ENCODE measurements around the gene CPNE2. TPM values are rescaled to one million over a fixed set of nuclear protein-coding genes. Genes with fewer than 3 reads are reported as not detected.

CPNE2 gene
- polyA plus RNA-seq, 1 donor (not counting 4 experiments of a cell fraction or from before 2014, with no cell fraction given) = 26.5 TPM

- Histone ChIP-seq H3K27ac (ENCODE audit: control insufficient read depth, insufficient read depth, low read length) (no peak overlapping the region), H4K20me1 (ENCODE audit: control insufficient read depth, extremely low read depth, insufficient read depth, low read length) (no peaks in the 10 kb centered on the region), H3K9me1 (ENCODE audit: control insufficient read depth, extremely low read depth, insufficient read depth, low read length) (no peaks in the 10 kb centered on the region), H3K4me3 (ENCODE audit: control insufficient read depth in 2 of 3, extremely low read depth in 1 of 3, insufficient read depth in 2 of 3, low read depth in 1 of 3, low read length in 3 of 3) (no peak overlapping the region), H3K4me2 (ENCODE audit: control insufficient read depth, extremely low read depth, insufficient read depth, low read depth, low read length) (no peak overlapping the region), H3K4me1 (ENCODE audit: control insufficient read depth, extremely low read depth, insufficient read depth, low read length) (peaks cover 7% of the 10 kb centered on the region), H3K79me2 (ENCODE audit: control insufficient read depth, insufficient read depth, low read length) (no peaks in the 10 kb centered on the region), H2AFZ (ENCODE audit: control insufficient read depth, low read length) (no peak overlapping the region), H3K9ac (ENCODE audit: control insufficient read depth, extremely low read depth, insufficient read depth, low read length) (no peak overlapping the region), H3K9me3 (ENCODE audit: control insufficient read depth, low read depth, low read length) (no peaks in the 10 kb centered on the region), H3K27me3 (ENCODE audit: control insufficient read depth, extremely low read depth, insufficient read depth, low read length) (no peaks in the 10 kb centered on the region), H3K36me3 (ENCODE audit: control insufficient read depth in 2 of 2, extremely low read depth in 1 of 2, insufficient read depth in 2 of 2, low read length in 2 of 2) (no peaks in the 10 kb centered on the region)
- DNase-seq (ENCODE audit: low read depth, low spot score) (no peak), FAIRE-seq (no peak)
- TF ChIP-seq EZH2 (IDR thresholded peaks at IDR 0.05; ENCODE audit: low read length) (no peak), CTCF (optimal IDR thresholded peaks at IDR 0.05 in 1 of 3, IDR thresholded peaks at IDR 0.05 in 1 of 3, conservative IDR thresholded peaks at IDR 0.05 in 1 of 3; ENCODE audit: extremely low read depth in 1 of 3, insufficient read depth in 2 of 3, low read length in 3 of 3) (no peak)
- dilution Hi-C loops (cut with MboI; ENCODE audit: extremely low pct_ligation_motif_present, low sequenced_read_pairs) = no loop called here
Measured at GRCh38 chr16:57102888-57103851, 10.8 kb downstream of the CPNE2 start.

DNA sequence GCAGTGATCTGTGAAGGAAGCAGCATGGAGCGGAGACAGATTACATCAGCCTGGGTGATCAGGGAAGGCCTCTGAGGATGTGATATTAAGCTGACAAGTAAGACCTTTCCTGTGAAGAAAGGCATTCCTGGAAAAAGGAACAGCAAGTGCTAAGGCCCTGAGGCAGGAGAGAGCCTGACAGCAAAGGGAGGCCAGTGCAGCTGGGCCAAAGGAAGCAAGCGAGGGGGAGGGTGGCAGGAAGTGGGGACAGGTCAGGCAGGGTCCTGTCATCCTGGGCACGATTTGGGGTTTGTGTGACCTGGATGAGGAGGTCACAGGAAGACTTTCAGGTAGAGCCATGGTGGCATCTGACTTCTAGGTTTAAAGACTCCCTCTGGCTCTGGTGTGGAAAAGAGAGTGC lies 12.3 kb downstream of the CPNE2 start:
- Histone ChIP-seq H3K79me2 (ENCODE audit: control insufficient read depth, insufficient read depth, low read length) (no peaks in the 10 kb centered on the region), H3K4me1 (ENCODE audit: control insufficient read depth, extremely low read depth, insufficient read depth, low read length) (peaks cover 7% of the 10 kb centered on the region), H3K27ac (ENCODE audit: control insufficient read depth, insufficient read depth, low read length) (no peak overlapping the region), H3K9ac (ENCODE audit: control insufficient read depth, extremely low read depth, insufficient read depth, low read length) (no peak overlapping the region), H3K36me3 (ENCODE audit: control insufficient read depth in 2 of 2, extremely low read depth in 1 of 2, insufficient read depth in 2 of 2, low read length in 2 of 2) (no peaks in the 10 kb centered on the region), H3K4me3 (ENCODE audit: control insufficient read depth in 2 of 3, extremely low read depth in 1 of 3, insufficient read depth in 2 of 3, low read depth in 1 of 3, low read length in 3 of 3) (no peak overlapping the region), H4K20me1 (ENCODE audit: control insufficient read depth, extremely low read depth, insufficient read depth, low read length) (no peaks in the 10 kb centered on the region), H3K9me3 (ENCODE audit: control insufficient read depth, low read depth, low read length) (no peaks in the 10 kb centered on the region), H3K4me2 (ENCODE audit: control insufficient read depth, extremely low read depth, insufficient read depth, low read depth, low read length) (no peak overlapping the region), H3K27me3 (ENCODE audit: control insufficient read depth, extremely low read depth, insufficient read depth, low read length) (no peaks in the 10 kb centered on the region), H2AFZ (ENCODE audit: control insufficient read depth, low read length) (no peak overlapping the region), H3K9me1 (ENCODE audit: control insufficient read depth, extremely low read depth, insufficient read depth, low read length) (no peaks in the 10 kb centered on the region)
- TF ChIP-seq CTCF (optimal IDR thresholded peaks at IDR 0.05 in 1 of 3, IDR thresholded peaks at IDR 0.05 in 1 of 3, conservative IDR thresholded peaks at IDR 0.05 in 1 of 3; ENCODE audit: extremely low read depth in 1 of 3, insufficient read depth in 2 of 3, low read length in 3 of 3) (no peak), EZH2 (IDR thresholded peaks at IDR 0.05; ENCODE audit: low read length) (no peak)
- dilution Hi-C loops (cut with MboI; ENCODE audit: extremely low pct_ligation_motif_present, low sequenced_read_pairs) = no loop called here
- no peak for DNase-seq (ENCODE audit: low read depth, low spot score)
- FAIRE-seq = no peak

Data from keratinocyte (primary cell).